Hepatic stellate cell (primary cell): Measurements from ENCODE around the gene SAMSN1.

Source experiments
- DNase-seq: peaks from one replicate; pipeline ENCODE4 v3.0.0; 2011; ENCODE audit warnings: low spot score

The SAMSN1 gene

GRCh38 chr21:14545906-14546480, at the start of gene SAMSN1:
SAMSN1 (minus strand) TSS chr21:14546315; CDS start chr21:14546261, 54 bp downstream.
- no peak for DNase-seq

GRCh38 chr21:14595449-14595848, 49.3 kb upstream of the SAMSN1 start:
- DNase-seq = no peak

- DNase-seq = no peak
Measured at GRCh38 chr21:14594967-14595366, 48.9 kb upstream of the SAMSN1 start.

- DNase-seq = no peak
Measured at GRCh38 chr21:14593230-14593629, 47.1 kb upstream of the SAMSN1 start.

- DNase-seq = no peak
Measured at GRCh38 chr21:14592296-14593000, 46.3 kb upstream of the SAMSN1 start.

GRCh38 chr21:14591882-14592281, 45.8 kb upstream of the SAMSN1 start:
- no peak for DNase-seq

GRCh38 chr21:14591377-14591776, 45.3 kb upstream of the SAMSN1 start:
- no peak for DNase-seq

- DNase-seq = no peak
Measured at GRCh38 chr21:14589855-14590563, 43.9 kb upstream of the SAMSN1 start.

- no peak for DNase-seq
Measured at GRCh38 chr21:14587266-14587665, 41.2 kb upstream of the SAMSN1 start.

- no peak for DNase-seq
Measured at GRCh38 chr21:14585122-14585521, 39.0 kb upstream of the SAMSN1 start.

GRCh38 chr21:14584357-14585095, 38.4 kb upstream of the SAMSN1 start:
- DNase-seq = no peak

GRCh38 chr21:14583629-14584255, 37.6 kb upstream of the SAMSN1 start:
- DNase-seq = no peak

GRCh38 chr21:14582934-14583628, 37.0 kb upstream of the SAMSN1 start:
- DNase-seq = no peak

- no peak for DNase-seq
Measured at GRCh38 chr21:14581902-14582457, 35.9 kb upstream of the SAMSN1 start.

GRCh38 chr21:14573244-14573643, 27.1 kb upstream of the SAMSN1 start:
- no peak for DNase-seq

GRCh38 chr21:14572204-14572780, 26.2 kb upstream of the SAMSN1 start:
- DNase-seq = no peak

GRCh38 chr21:14569868-14570267, 23.8 kb upstream of the SAMSN1 start:
- no peak for DNase-seq

GRCh38 chr21:14569026-14569621, 23.0 kb upstream of the SAMSN1 start:
- no peak for DNase-seq

GRCh38 chr21:14567331-14568279, 21.5 kb upstream of the SAMSN1 start:
- DNase-seq = no peak
